Measurements from ENCODE around the gene TLR6.

DNA sequence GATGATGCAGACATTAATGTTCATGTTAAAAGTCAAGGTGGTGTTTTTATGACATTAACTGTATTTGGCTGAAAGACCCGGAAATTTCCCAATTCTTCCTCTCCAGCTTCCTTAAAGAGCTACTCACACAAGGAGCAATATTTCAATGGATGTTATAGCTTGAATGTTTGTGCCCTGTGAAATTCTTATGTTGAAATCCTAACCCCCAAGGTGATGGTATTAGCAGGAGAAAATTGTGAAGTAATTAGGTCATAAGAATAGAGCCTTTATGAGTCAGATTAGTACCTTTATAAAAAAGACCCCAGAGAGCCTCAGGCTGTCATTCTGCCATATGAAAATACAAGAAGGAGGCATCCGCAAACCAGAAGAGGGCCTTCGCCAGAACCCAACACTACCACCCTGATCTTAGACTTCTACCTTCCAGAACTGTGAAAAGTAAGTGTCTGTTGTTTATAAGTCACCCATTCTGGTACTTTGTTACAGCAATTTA lies 55.6 kb downstream of the TLR6 start:
- TF ChIP-seq POLR2A (IDR thresholded peaks at IDR 0.05) = no peak
- TF ChIP-seq, protein P1, sequence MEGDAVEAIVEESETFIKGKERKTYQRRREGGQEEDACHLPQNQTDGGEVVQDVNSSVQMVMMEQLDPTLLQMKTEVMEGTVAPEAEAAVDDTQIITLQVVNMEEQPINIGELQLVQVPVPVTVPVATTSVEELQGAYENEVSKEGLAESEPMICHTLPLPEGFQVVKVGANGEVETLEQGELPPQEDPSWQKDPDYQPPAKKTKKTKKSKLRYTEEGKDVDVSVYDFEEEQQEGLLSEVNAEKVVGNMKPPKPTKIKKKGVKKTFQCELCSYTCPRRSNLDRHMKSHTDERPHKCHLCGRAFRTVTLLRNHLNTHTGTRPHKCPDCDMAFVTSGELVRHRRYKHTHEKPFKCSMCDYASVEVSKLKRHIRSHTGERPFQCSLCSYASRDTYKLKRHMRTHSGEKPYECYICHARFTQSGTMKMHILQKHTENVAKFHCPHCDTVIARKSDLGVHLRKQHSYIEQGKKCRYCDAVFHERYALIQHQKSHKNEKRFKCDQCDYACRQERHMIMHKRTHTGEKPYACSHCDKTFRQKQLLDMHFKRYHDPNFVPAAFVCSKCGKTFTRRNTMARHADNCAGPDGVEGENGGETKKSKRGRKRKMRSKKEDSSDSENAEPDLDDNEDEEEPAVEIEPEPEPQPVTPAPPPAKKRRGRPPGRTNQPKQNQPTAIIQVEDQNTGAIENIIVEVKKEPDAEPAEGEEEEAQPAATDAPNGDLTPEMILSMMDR (IDR thresholded peaks at IDR 0.05) = no peak

Measured in thyroid gland (tissue), 4 donors.